ENCODE data around the gene GALNS.

GRCh38 chr16:88807142-88807625 lies 49.6 kb downstream of the GALNS start:
- TF ChIP-seq CTCF (IDR thresholded peaks at IDR 0.05) (no peak), POLR2A (IDR thresholded peaks at IDR 0.05) (no peak)
